HepG2 (cell line): ENCODE results near the gene WIZ. TPM values are rescaled to one million over a fixed set of nuclear protein-coding genes. Genes with fewer than 3 reads are reported as not detected.

Source experiments
- HNF4A ChIP-seq: sonication (generic); formaldehyde crosslinking; IDR thresholded peaks from 2 replicates; pipeline ENCODE4 v1.4.0; 2020; ENCODE audit warnings: missing genetic modification reagents
- NKX3-1 ChIP-seq: sonication (generic); formaldehyde crosslinking; IDR thresholded peaks from 2 replicates; pipeline ENCODE4 v1.5.0; 2020; ENCODE audit warnings: missing genetic modification reagents
- NR2F2 ChIP-seq: IDR thresholded peaks from 2 replicates; pipeline ENCODE4 v1.6.1; 2012; ENCODE audit warnings: low read depth, inconsistent platforms, borderline replicate concordance
- SIN3B ChIP-seq: fragments of 150-350 bp; IDR thresholded peaks from 2 replicates; pipeline ENCODE4 v1.6.1; 2014; ENCODE audit warnings: low read length
- SMAD9 ChIP-seq: sonication (generic); formaldehyde crosslinking; IDR thresholded peaks from 2 replicates; pipeline ENCODE4 v1.5.1; 2020; ENCODE audit warnings: mild to moderate bottlenecking, missing genetic modification reagents
- SMYD3 ChIP-seq: sonication (generic); formaldehyde crosslinking; IDR thresholded peaks from 2 replicates; pipeline ENCODE4 v1.8.1; 2023; ENCODE audit warnings: mild to moderate bottlenecking, missing genetic modification reagents
- TGIF2 ChIP-seq: IDR thresholded peaks from 2 replicates; pipeline ENCODE4 v1.6.1; 2016; ENCODE audit warnings: control low read depth, missing compliant biosample characterization
- WIZ ChIP-seq: sonication (generic); formaldehyde crosslinking; IDR thresholded peaks from 2 replicates; pipeline ENCODE4 v1.5.1; 2020; ENCODE audit warnings: mild to moderate bottlenecking, missing genetic modification reagents
- ZNF550 ChIP-seq: sonication (generic); formaldehyde crosslinking; IDR thresholded peaks from 2 replicates; pipeline ENCODE4 v1.4.0; 2020; ENCODE audit warnings: mild to moderate bottlenecking, missing genetic modification reagents, borderline replicate concordance
- ZNF614 ChIP-seq: IDR thresholded peaks from 2 replicates; pipeline ENCODE4 v1.6.1; 2018; ENCODE audit warnings: missing biosample characterization, missing genetic modification reagents, inconsistent platforms, borderline replicate concordance
- ZNF747 ChIP-seq: sonication (generic); formaldehyde crosslinking; IDR thresholded peaks from 2 replicates; pipeline ENCODE4 v1.8.1; 2023; ENCODE audit warnings: missing genetic modification reagents, mild to moderate bottlenecking, borderline replicate concordance
- polyA plus RNA-seq, 8 experiments: library from polyadenylated mRNA; depleted of rRNA in 3 of 8; stranded (reverse) in 7 of 8; unstranded in 1 of 8; fragments of >200 nt; fragmentation: Illumina TruSeq in 4 of 8; extraction: Trizol in 4 of 8; gene quantifications; 2 replicates each; pipeline versions ENCODE4 v1.2.1 to v1.2.3, GENCODE V29; 2011 to 2016; ENCODE audit warnings: low read depth in 4 of 8, missing spikeins in 1 of 8, mixed read lengths in 1 of 8; ENCODE audit not compliant: insufficient read depth in 1 of 8
- total RNA-seq, 5 experiments: library from RNA; depleted of rRNA; stranded (reverse); fragments of >200 nt; fragmentation: Illumina TruSeq; extraction: Trizol; gene quantifications; 2 replicates each; pipeline ENCODE4 v1.2.3, GENCODE V29; 2016; ENCODE audit warnings: low read depth in 1 of 5
- TF ChIP-seq, protein P1 (sequence below): sonication (generic); formaldehyde crosslinking; conservative IDR thresholded peaks from 2 replicates; pipeline ENCODE4 v1.8.0; 2022; ENCODE audit warnings: missing genetic modification reagents
- TF ChIP-seq, protein P2 (sequence below): IDR thresholded peaks from 2 replicates; pipeline ENCODE4 v1.6.1; 2016; ENCODE audit warnings: low read depth, missing genetic modification reagents, missing compliant biosample characterization
- TF ChIP-seq, protein P3 (sequence below): sonication (generic); formaldehyde crosslinking; conservative IDR thresholded peaks from 2 replicates; pipeline ENCODE4 v1.8.0; 2022; ENCODE audit warnings: low read depth, missing genetic modification reagents
- TF ChIP-seq, protein P4 (sequence below): sonication (generic); formaldehyde crosslinking; IDR thresholded peaks from 2 replicates; pipeline ENCODE4 v1.5.1; 2020; ENCODE audit warnings: missing genetic modification reagents, mild to moderate bottlenecking, borderline replicate concordance

The WIZ gene
- total and polyA plus RNA-seq, 2 of the 13 experiments (the other 11 are each of a cell fraction or from before 2014, with no cell fraction given), result 4.7 to 4.8 TPM

DNA sequence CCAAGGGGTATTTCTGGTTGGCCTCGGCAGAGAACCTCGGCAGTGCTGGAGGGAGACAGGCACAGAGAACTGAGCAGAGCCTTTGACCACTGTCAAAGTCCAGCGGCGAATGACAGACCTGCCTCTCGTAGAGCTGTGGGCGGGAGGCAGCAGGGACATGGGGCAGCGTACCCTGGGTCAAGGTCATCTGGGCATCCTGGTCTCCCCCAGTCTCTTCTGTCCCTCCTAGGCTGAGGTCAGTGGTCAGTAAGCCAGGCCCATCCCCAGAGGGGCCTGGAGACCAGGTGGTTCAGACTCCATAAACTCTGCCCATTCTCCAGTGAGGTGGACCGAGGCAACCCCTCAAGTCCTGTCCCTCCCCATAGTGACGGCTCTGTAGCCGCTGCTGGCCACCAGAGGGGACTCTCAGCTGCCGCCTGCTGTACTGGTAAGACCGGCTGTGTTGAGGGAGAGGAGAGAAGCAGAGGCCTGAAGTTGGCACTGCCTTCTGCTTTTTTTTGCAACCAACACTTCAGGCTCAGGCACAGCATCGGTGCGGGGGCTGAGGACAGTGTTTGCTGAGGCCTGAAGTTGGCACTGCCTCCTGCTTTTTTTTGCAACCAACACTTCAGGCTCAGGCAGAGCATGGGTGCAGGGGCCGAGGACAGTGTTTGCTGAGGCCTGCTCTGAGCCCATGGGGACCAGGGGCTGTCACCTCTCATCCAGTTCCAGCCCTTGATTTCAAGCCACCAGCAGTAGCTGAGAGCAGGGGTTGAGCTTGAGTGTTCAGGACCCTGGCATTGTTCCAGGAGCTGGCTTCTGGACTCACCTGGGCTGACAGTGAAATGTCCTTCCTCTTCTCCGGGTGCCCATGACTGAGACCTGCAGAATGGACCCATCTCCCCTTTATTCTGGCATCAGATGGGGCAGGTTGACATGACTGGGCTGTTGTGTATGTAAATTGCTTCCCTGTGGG is 29.9 kb upstream of the WIZ start, which contains the start of gene PGLYRP2 (continued):
- TF ChIP-seq, protein P1, sequence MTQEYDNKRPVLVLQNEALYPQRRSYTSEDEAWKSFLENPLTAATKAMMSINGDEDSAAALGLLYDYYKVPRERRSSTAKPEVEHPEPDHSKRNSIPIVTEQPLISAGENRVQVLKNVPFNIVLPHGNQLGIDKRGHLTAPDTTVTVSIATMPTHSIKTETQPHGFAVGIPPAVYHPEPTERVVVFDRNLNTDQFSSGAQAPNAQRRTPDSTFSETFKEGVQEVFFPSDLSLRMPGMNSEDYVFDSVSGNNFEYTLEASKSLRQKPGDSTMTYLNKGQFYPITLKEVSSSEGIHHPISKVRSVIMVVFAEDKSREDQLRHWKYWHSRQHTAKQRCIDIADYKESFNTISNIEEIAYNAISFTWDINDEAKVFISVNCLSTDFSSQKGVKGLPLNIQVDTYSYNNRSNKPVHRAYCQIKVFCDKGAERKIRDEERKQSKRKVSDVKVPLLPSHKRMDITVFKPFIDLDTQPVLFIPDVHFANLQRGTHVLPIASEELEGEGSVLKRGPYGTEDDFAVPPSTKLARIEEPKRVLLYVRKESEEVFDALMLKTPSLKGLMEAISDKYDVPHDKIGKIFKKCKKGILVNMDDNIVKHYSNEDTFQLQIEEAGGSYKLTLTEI (CRISPR knock-in tag), result no peak
- TF ChIP-seq NR2F2 (peak; percentile 62; the same call in 1 of the 2 replicates), TGIF2 (CRISPR knock-in tag) (no peak), SMYD3 (no peak), SMAD9 (CRISPR knock-in tag) (no peak), ZNF550 (0 out of 2 replicates have a peak, but pooled peaks have one; percentile 38), HNF4A (CRISPR knock-in tag) (peak; percentile 96), NKX3-1 (no peak), WIZ (CRISPR knock-in tag) (no peak), SIN3B (no peak), ZNF747 (CRISPR knock-in tag) (no peak), ZNF614 (CRISPR knock-in tag) (no peak)
- TF ChIP-seq, protein P2, sequence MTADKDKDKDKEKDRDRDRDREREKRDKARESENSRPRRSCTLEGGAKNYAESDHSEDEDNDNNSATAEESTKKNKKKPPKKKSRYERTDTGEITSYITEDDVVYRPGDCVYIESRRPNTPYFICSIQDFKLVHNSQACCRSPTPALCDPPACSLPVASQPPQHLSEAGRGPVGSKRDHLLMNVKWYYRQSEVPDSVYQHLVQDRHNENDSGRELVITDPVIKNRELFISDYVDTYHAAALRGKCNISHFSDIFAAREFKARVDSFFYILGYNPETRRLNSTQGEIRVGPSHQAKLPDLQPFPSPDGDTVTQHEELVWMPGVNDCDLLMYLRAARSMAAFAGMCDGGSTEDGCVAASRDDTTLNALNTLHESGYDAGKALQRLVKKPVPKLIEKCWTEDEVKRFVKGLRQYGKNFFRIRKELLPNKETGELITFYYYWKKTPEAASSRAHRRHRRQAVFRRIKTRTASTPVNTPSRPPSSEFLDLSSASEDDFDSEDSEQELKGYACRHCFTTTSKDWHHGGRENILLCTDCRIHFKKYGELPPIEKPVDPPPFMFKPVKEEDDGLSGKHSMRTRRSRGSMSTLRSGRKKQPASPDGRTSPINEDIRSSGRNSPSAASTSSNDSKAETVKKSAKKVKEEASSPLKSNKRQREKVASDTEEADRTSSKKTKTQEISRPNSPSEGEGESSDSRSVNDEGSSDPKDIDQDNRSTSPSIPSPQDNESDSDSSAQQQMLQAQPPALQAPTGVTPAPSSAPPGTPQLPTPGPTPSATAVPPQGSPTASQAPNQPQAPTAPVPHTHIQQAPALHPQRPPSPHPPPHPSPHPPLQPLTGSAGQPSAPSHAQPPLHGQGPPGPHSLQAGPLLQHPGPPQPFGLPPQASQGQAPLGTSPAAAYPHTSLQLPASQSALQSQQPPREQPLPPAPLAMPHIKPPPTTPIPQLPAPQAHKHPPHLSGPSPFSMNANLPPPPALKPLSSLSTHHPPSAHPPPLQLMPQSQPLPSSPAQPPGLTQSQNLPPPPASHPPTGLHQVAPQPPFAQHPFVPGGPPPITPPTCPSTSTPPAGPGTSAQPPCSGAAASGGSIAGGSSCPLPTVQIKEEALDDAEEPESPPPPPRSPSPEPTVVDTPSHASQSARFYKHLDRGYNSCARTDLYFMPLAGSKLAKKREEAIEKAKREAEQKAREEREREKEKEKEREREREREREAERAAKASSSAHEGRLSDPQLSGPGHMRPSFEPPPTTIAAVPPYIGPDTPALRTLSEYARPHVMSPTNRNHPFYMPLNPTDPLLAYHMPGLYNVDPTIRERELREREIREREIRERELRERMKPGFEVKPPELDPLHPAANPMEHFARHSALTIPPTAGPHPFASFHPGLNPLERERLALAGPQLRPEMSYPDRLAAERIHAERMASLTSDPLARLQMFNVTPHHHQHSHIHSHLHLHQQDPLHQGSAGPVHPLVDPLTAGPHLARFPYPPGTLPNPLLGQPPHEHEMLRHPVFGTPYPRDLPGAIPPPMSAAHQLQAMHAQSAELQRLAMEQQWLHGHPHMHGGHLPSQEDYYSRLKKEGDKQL (CRISPR knock-in tag), result no peak
- TF ChIP-seq, protein P3, sequence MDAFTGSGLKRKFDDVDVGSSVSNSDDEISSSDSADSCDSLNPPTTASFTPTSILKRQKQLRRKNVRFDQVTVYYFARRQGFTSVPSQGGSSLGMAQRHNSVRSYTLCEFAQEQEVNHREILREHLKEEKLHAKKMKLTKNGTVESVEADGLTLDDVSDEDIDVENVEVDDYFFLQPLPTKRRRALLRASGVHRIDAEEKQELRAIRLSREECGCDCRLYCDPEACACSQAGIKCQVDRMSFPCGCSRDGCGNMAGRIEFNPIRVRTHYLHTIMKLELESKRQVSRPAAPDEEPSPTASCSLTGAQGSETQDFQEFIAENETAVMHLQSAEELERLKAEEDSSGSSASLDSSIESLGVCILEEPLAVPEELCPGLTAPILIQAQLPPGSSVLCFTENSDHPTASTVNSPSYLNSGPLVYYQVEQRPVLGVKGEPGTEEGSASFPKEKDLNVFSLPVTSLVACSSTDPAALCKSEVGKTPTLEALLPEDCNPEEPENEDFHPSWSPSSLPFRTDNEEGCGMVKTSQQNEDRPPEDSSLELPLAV (CRISPR knock-in tag), result no peak
- TF ChIP-seq, protein P4, sequence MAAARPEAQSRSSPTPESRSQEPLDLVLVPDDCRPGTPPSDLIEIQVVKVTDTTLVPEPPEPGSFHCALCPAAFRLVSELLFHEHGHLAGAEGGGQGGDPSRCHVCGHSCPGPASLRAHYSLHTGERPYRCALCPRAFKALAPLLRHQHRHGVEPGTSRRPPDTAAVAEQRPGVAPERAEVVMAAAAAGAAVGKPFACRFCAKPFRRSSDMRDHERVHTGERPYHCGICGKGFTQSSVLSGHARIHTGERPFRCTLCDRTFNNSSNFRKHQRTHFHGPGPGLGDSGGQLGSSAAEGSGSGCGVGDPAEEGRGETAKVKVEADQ (CRISPR knock-in tag), result 0 out of 2 replicates have a peak, but pooled peaks have one; percentile 35
